ENCODE measurements around the gene RXYLT1.

DNA sequence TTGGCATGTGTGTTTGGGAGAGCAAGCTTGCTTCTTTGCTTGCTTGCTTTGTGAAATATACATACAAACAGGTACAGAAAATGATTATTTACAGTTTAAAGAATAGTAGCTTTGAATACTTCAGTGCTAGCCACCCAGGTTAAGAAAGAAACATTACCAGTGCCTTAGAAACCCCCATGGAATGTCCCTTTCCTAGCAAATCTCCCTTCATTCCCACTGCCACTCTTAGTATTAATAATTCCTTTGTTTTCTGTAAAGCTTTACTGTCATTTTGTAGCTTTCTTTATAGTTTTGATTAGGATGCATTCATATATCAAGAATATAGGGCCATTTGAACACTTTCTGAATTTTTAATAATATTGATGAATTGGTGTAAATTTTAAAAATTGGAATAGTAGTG, 74.3 kb downstream of the RXYLT1 start:
- TF ChIP-seq CTCF (IDR thresholded peaks at IDR 0.05), result no peak
- TF ChIP-seq EZH2 (IDR thresholded peaks at IDR 0.05), result no peak
- TF ChIP-seq EZH2phosphoT487 (IDR thresholded peaks at IDR 0.05), result no peak

All from neural progenitor cell (in vitro differentiated cells).